Muscle layer of colon (tissue), 2 donors: Measurements from ENCODE around the gene CEP43.

Source experiments
- H3K27ac ChIP-seq: one replicate; pipeline ENCODE4 v1.7.0; 2013; ENCODE audit warnings: low read depth, mild to moderate bottlenecking, low read length, moderate library complexity
- H3K27me3 ChIP-seq, 2 donors: one replicate each; pipeline ENCODE4 v1.7.0; 2013; ENCODE audit warnings: low read length in 2 of 2, mild to moderate bottlenecking in 2 of 2; ENCODE audit not compliant: insufficient read depth in 2 of 2, control insufficient read depth in 1 of 2
- H3K36me3 ChIP-seq: one replicate; pipeline ENCODE4 v1.7.0; 2013; ENCODE audit warnings: mild to moderate bottlenecking, low read length; ENCODE audit not compliant: insufficient read depth
- H3K4me1 ChIP-seq: one replicate; pipeline ENCODE4 v1.7.0; 2013; ENCODE audit warnings: mild to moderate bottlenecking, low read length; ENCODE audit not compliant: insufficient read depth
- H3K4me3 ChIP-seq, 2 donors: one replicate each; pipeline ENCODE4 v1.7.0; 2013; ENCODE audit warnings: low read length in 2 of 2, low read depth in 1 of 2, mild to moderate bottlenecking in 1 of 2, moderate library complexity in 1 of 2
- H3K9ac ChIP-seq: one replicate; pipeline ENCODE4 v1.7.0; 2013; ENCODE audit warnings: low read length
- H3K9me3 ChIP-seq: one replicate; pipeline ENCODE4 v1.7.0; 2013; ENCODE audit warnings: mild to moderate bottlenecking, low read length
- donor health status: abdominal sarcoma.
- donor health status: Adenocarcinoma of cecum.

Gene CEP43

GRCh38 chr6:166955865-166956443, 43.2 kb upstream of the CEP43 start:
- Histone ChIP-seq H3K9ac (peak overlapping the region; percentile 13), H3K4me1 (peaks cover 12% of the 10 kb centered on the region), H3K27ac (peak overlapping the region; percentile 32)

GRCh38 chr6:166956444-166957086, 42.6 kb upstream of the CEP43 start, which contains the start of gene RNASET2:
RNASET2 (minus strand) TSS chr6:166956550; CDS start chr6:166956182, 368 bp downstream.
- H3K36me3 ChIP-seq: no peaks in the 10 kb centered on the region
- no peaks in the 10 kb centered on the region for H3K9me3 ChIP-seq
- H3K4me1 ChIP-seq: peaks cover 12% of the 10 kb centered on the region
- peak within 1 kb of the TSS; percentile 73 to 97 for H3K4me3 ChIP-seq
- no peaks in the 10 kb centered on the region for H3K27me3 ChIP-seq
- peak within 1 kb of the TSS; percentile 86 for H3K27ac ChIP-seq
- H3K9ac ChIP-seq: peak within 1 kb of the TSS; percentile 57

More at GRCh38 chr6:166955865-166956443, 43.2 kb upstream of the CEP43 start:
- H3K27me3 ChIP-seq: no peaks in the 10 kb centered on the region
- no peaks in the 10 kb centered on the region for H3K36me3 ChIP-seq
- H3K9me3 ChIP-seq: no peaks in the 10 kb centered on the region
- H3K4me3 ChIP-seq: peak overlapping the region; percentile 73 to 97

GRCh38 chr6:166957087-166957804, 42.0 kb upstream of the CEP43 start:
- no peaks in the 10 kb centered on the region for H3K9me3 ChIP-seq
- H3K27me3 ChIP-seq: no peaks in the 10 kb centered on the region
- H3K4me3 ChIP-seq: peak overlapping the region; percentile 73 to 97
- peak overlapping the region; percentile 57 for H3K9ac ChIP-seq
- no peaks in the 10 kb centered on the region for H3K36me3 ChIP-seq
- H3K27ac ChIP-seq: peak overlapping the region; percentile 86
- H3K4me1 ChIP-seq: peaks cover 12% of the 10 kb centered on the region

GRCh38 chr6:166957805-166958076, 41.5 kb upstream of the CEP43 start:
- H3K4me3 ChIP-seq: peak overlapping the region in 1 of 2 donors; percentile 73
- H3K9me3 ChIP-seq: no peaks in the 10 kb centered on the region
- no peak overlapping the region for H3K9ac ChIP-seq
- no peak overlapping the region for H3K27ac ChIP-seq
- H3K4me1 ChIP-seq: peaks cover 12% of the 10 kb centered on the region
- H3K27me3 ChIP-seq: no peaks in the 10 kb centered on the region
- H3K36me3 ChIP-seq: no peaks in the 10 kb centered on the region

- H3K9me3 ChIP-seq: no peaks in the 10 kb centered on the region
- H3K36me3 ChIP-seq: no peaks in the 10 kb centered on the region
- peaks cover 12% of the 10 kb centered on the region for H3K4me1 ChIP-seq
- H3K27me3 ChIP-seq: no peaks in the 10 kb centered on the region
- H3K9ac ChIP-seq: no peak overlapping the region
- H3K4me3 ChIP-seq: no peak overlapping the region
- peak overlapping the region; percentile 13 for H3K27ac ChIP-seq
Observed at GRCh38 chr6:166958926-166959861, 40.0 kb upstream of the CEP43 start.

- no peaks in the 10 kb centered on the region for H3K9me3 ChIP-seq
- peaks cover 12% of the 10 kb centered on the region for H3K4me1 ChIP-seq
- no peak overlapping the region for H3K27ac ChIP-seq
- no peaks in the 10 kb centered on the region for H3K27me3 ChIP-seq
- H3K9ac ChIP-seq: no peak overlapping the region
- no peaks in the 10 kb centered on the region for H3K36me3 ChIP-seq
- H3K4me3 ChIP-seq: no peak overlapping the region
Observed at GRCh38 chr6:166959911-166960608, 39.1 kb upstream of the CEP43 start.

- H3K27ac ChIP-seq: no peak overlapping the region
- no peak overlapping the region for H3K4me3 ChIP-seq
- no peaks in the 10 kb centered on the region for H3K9me3 ChIP-seq
- H3K9ac ChIP-seq: no peak overlapping the region
- no peaks in the 10 kb centered on the region for H3K27me3 ChIP-seq
- H3K36me3 ChIP-seq: no peaks in the 10 kb centered on the region
- peaks cover 8% of the 10 kb centered on the region for H3K4me1 ChIP-seq
Observed at GRCh38 chr6:166960609-166960978, 38.6 kb upstream of the CEP43 start.

GRCh38 chr6:166966268-166966667, 32.9 kb upstream of the CEP43 start:
- Histone ChIP-seq H3K9ac (no peak overlapping the region), H3K36me3 (no peaks in the 10 kb centered on the region), H3K27ac (no peak overlapping the region), H3K9me3 (no peaks in the 10 kb centered on the region), H3K4me3 (no peak overlapping the region), H3K4me1 (no peaks in the 10 kb centered on the region), H3K27me3 (no peaks in the 10 kb centered on the region)

GRCh38 chr6:166969390-166970002, 29.7 kb upstream of the CEP43 start:
- Histone ChIP-seq H3K9me3 (no peaks in the 10 kb centered on the region), H3K4me1 (no peaks in the 10 kb centered on the region), H3K36me3 (no peaks in the 10 kb centered on the region), H3K27ac (no peak overlapping the region), H3K4me3 (no peak overlapping the region), H3K9ac (no peak overlapping the region), H3K27me3 (no peaks in the 10 kb centered on the region)

- no peaks in the 10 kb centered on the region for H3K27me3 ChIP-seq
- H3K9me3 ChIP-seq: no peaks in the 10 kb centered on the region
- H3K27ac ChIP-seq: no peak overlapping the region
- no peaks in the 10 kb centered on the region for H3K4me1 ChIP-seq
- no peak overlapping the region for H3K4me3 ChIP-seq
- no peaks in the 10 kb centered on the region for H3K36me3 ChIP-seq
- H3K9ac ChIP-seq: no peak overlapping the region
Observed at GRCh38 chr6:166970091-166970490, 29.1 kb upstream of the CEP43 start.
